Endothelial cell of umbilical vein (primary cell): ENCODE measurements around the gene EXOC1L. TPM values are rescaled to one million over a fixed set of nuclear protein-coding genes. Genes with fewer than 3 reads are reported as not detected.

Experiments
- BruUV-seq: library from RNA; stranded (reverse); fragments of 400-500 nt; replicated peaks from 2 replicates; lab custom pipeline; 2021; lab: Mats Ljungman, UMichigan
- CTCF ChIA-PET: fragments of 300-600, 350-600 bp; sonication (Branson Sonifier 250); formaldehyde crosslinking; loops from one replicate; lab custom pipeline; 2021; ENCODE audit warnings: antibody characterized with exemption, inconsistent platforms; lab: Charles Lee
- POLR2A ChIA-PET: fragments of 300-600, 350-600 bp; sonication (Branson Sonifier 250); formaldehyde crosslinking; loops from one replicate; lab custom pipeline; 2021; ENCODE audit warnings: antibody characterized with exemption, inconsistent platforms; lab: Charles Lee
- DNase-seq: peaks from one replicate; pipeline ENCODE4 v3.0.0-alpha.2; 2011; ENCODE audit warnings: low read depth, low spot score
- FAIRE-seq: peaks from 2 replicates; lab custom pipeline; 2011; peaks lifted over from hg19 to GRCh38; lab: Jason Lieb, UNC
- H2AFZ ChIP-seq: 2 replicates; pipeline ENCODE4 v1.6.0; 2012; ENCODE audit warnings: low read depth, low read length, control low read depth, inconsistent platforms
- H3K27ac ChIP-seq: 2 replicates; pipeline ENCODE4 v1.5.1; 2011; ENCODE audit warnings: low read depth, mild to moderate bottlenecking, control low read depth, low read length, moderate library complexity; ENCODE audit not compliant: insufficient read depth
- H3K27me3 ChIP-seq, 2 experiments: 2 replicates each; pipeline versions ENCODE4 v1.6.0 to v1.6.1; 2011; ENCODE audit warnings: low read length in 2 of 2, mixed read lengths in 1 of 2; ENCODE audit not compliant: control insufficient read depth in 2 of 2, insufficient read depth in 2 of 2
- H3K36me3 ChIP-seq, 2 experiments: 2 replicates in 1 of 2; 3 replicates in 1 of 2; pipeline ENCODE4 v1.5.1; 2011; ENCODE audit warnings: low read length in 2 of 2, mild to moderate bottlenecking in 1 of 2, moderate library complexity in 1 of 2; ENCODE audit not compliant: control insufficient read depth in 2 of 2, insufficient read depth in 2 of 2; ENCODE audit errors: extremely low read depth in 1 of 2
- H3K4me1 ChIP-seq: 3 replicates; pipeline ENCODE4 v1.5.1; 2011; ENCODE audit warnings: mild to moderate bottlenecking, low read length; ENCODE audit not compliant: control insufficient read depth, insufficient read depth; ENCODE audit errors: extremely low read depth
- H3K4me2 ChIP-seq: 2 replicates; pipeline ENCODE4 v1.6.1; 2011; ENCODE audit warnings: low read length, control low read depth, mixed read lengths; ENCODE audit not compliant: insufficient read depth
- H3K4me3 ChIP-seq, 3 experiments: fragments of 200-600 bp in 1 of 3; sonication (generic), shearing (Covaris generic) in 1 of 3; replicated peaks in 1 of 3; 2 replicates each; pipeline ENCODE4 v1.5.1; 2011 to 2016; ENCODE audit warnings: control low read depth in 3 of 3, low read length in 3 of 3, mild to moderate bottlenecking in 2 of 3, inconsistent platforms in 1 of 3, low read depth in 1 of 3, moderate library complexity in 1 of 3; ENCODE audit not compliant: insufficient read depth in 1 of 3
- H3K79me2 ChIP-seq: 2 replicates; pipeline ENCODE4 v1.6.0; 2012; ENCODE audit warnings: low read length, inconsistent platforms; ENCODE audit not compliant: control insufficient read depth, insufficient read depth
- H3K9ac ChIP-seq: replicated peaks from 2 replicates; pipeline ENCODE3; 2011; ENCODE audit warnings: low read length, control low read depth; ENCODE audit not compliant: insufficient read depth; ENCODE audit errors: extremely low read depth
- H3K9me1 ChIP-seq: replicated peaks from 3 replicates; pipeline ENCODE4 v1.6.0; 2011; ENCODE audit warnings: mild to moderate bottlenecking, low read length; ENCODE audit not compliant: control insufficient read depth, insufficient read depth; ENCODE audit errors: extremely low read depth
- H3K9me3 ChIP-seq: replicated peaks from 2 replicates; pipeline ENCODE4 v1.5.1; 2012; ENCODE audit warnings: low read length, inconsistent platforms; ENCODE audit not compliant: control insufficient read depth, insufficient read depth
- H4K20me1 ChIP-seq: replicated peaks from 2 replicates; pipeline ENCODE3; 2011; ENCODE audit warnings: mild to moderate bottlenecking, low read length; ENCODE audit not compliant: control insufficient read depth, insufficient read depth; ENCODE audit errors: extremely low read depth
- CTCF ChIP-seq, 2 donors: IDR thresholded peaks; 1 replicate in 1 of 2; 2 replicates in 1 of 2; pipeline ENCODE4 v1.5.1; 2011; ENCODE audit warnings: low read length in 2 of 2, mild to moderate bottlenecking in 2 of 2, moderate library complexity in 2 of 2, control low read depth in 1 of 2, inconsistent platforms in 1 of 2, low read depth in 1 of 2; ENCODE audit not compliant: insufficient read depth in 1 of 2; ENCODE audit errors: extremely low read depth in 1 of 2
- EZH2 ChIP-seq: IDR thresholded peaks from 2 replicates; pipeline ENCODE4 v1.6.1; 2012; ENCODE audit warnings: borderline replicate concordance, low read depth, mild to moderate bottlenecking, moderate library complexity, low read length, inconsistent platforms; ENCODE audit not compliant: severe bottlenecking
- FOS ChIP-seq: IDR thresholded peaks from 2 replicates; pipeline ENCODE4 v1.6.1; 2011; ENCODE audit warnings: mild to moderate bottlenecking, low read length, moderate library complexity, borderline replicate concordance; ENCODE audit not compliant: insufficient read depth
- GATA2 ChIP-seq: IDR thresholded peaks from 2 replicates; pipeline ENCODE4 v1.7.0; 2011; ENCODE audit warnings: low read depth, mild to moderate bottlenecking, moderate library complexity, mixed read lengths, low read length; ENCODE audit not compliant: insufficient read length, insufficient read depth
- JUN ChIP-seq: IDR thresholded peaks from 2 replicates; pipeline ENCODE4 v1.6.1; 2011; ENCODE audit warnings: borderline replicate concordance, low read depth; ENCODE audit not compliant: insufficient read length, insufficient read depth
- MAX ChIP-seq: IDR thresholded peaks from 2 replicates; pipeline ENCODE4 v1.6.1; 2011; ENCODE audit not compliant: insufficient read depth, insufficient read length
- MYC ChIP-seq: IDR thresholded peaks from one replicate; pipeline ENCODE4 v1.6.1; 2011; ENCODE audit warnings: mild to moderate bottlenecking, low read depth, low read length
- POLR2A ChIP-seq: IDR thresholded peaks from 2 replicates; pipeline ENCODE4 v1.6.1; 2012; ENCODE audit warnings: low read depth, mild to moderate bottlenecking, control low read depth, low read length
- POLR2AphosphoS5 ChIP-seq: IDR thresholded peaks from 2 replicates; pipeline ENCODE4 v1.6.1; 2012; ENCODE audit warnings: low read depth, mild to moderate bottlenecking, control low read depth, low read length, moderate library complexity; ENCODE audit not compliant: insufficient read depth
- dilution Hi-C: fragments of 300-500 bp; cut with MboI; formaldehyde crosslinking; loops from one replicate; pipeline ENCODE4 v1.15.0; 2019; ENCODE audit warnings: low sequenced_read_pairs; ENCODE audit not compliant: extremely low pct_ligation_motif_present
- intact Hi-C: fragments of 100-400 bp; cut with micrococcal nuclease; formaldehyde crosslinking; loops from one replicate; pipeline ENCODE4 v1.10.0; 2022
- polyA plus RNA-seq, 4 experiments: library from polyadenylated mRNA; depleted of rRNA in 3 of 4; stranded (reverse) in 3 of 4; unstranded in 1 of 4; fragments of >200 nt; gene quantifications; 2 replicates each; pipeline versions ENCODE4 v1.2.1 to v1.2.3, GENCODE V29; 2011 to 2012; ENCODE audit warnings: missing spikeins in 1 of 4
- total RNA-seq: library from RNA; stranded (reverse); gene quantifications from 2 replicates; pipeline ENCODE4 v1.2.3, GENCODE V29; 2021

Gene EXOC1L
- total and polyA plus RNA-seq, 2 donors (not counting 3 experiments of a cell fraction or from before 2014, with no cell fraction given) = not detected

- Histone ChIP-seq H3K4me1 (peaks cover 21% of the 10 kb centered on the region), H3K79me2 (no peaks in the 10 kb centered on the region), H3K27me3 (no peaks in the 10 kb centered on the region), H3K4me2 (no peak overlapping the region), H3K9me1 (no peaks in the 10 kb centered on the region), H2AFZ (no peak overlapping the region), H3K9me3 (no peaks in the 10 kb centered on the region), H4K20me1 (no peaks in the 10 kb centered on the region), H3K9ac (no peak overlapping the region), H3K27ac (no peak overlapping the region), H3K36me3 (peaks cover 3 to 10% of the 10 kb centered on the region in 2 experiments), H3K4me3 (no peak overlapping the region)
- ChIA-PET CTCF (interaction anchor here (3.9 to 4.4 kb wide), 2 partner anchors 8 to 314 kb away, joined by 16 to 24 read pairs; no protein-coding TSS in a partner anchor), POLR2A (no interaction called here)
- dilution Hi-C loops = no loop called here
- no TSS peak for BruUV-seq
- intact Hi-C loops = loop anchor here (5.0 to 10.0 kb wide), 2 partner anchors 101 to 894 kb away; no protein-coding TSS in a partner anchor
- TF ChIP-seq POLR2A (no peak), MYC (no peak), CTCF (IDR thresholded peaks at IDR 0.05; ENCODE audit: extremely low read depth in 1 of 2, insufficient read depth in 1 of 2, low read depth in 1 of 2, low read length in 2 of 2) (no peak), FOS (no peak), EZH2 (no peak), MAX (no peak), POLR2AphosphoS5 (no peak), JUN (no peak), GATA2 (no peak)
- DNase-seq (no peak), FAIRE-seq (no peak)
Measured at GRCh38 chr4:55868581-55869090, 49.0 kb downstream of the EXOC1L start.
